ENCODE results near the gene NTN1. TPM values are rescaled to one million over a fixed set of nuclear protein-coding genes. Genes with fewer than 3 reads are reported as not detected.

The NTN1 gene
- total RNA-seq, 1 donor = 0.36 TPM

- no peaks in the 10 kb centered on the region for H3K9me3 ChIP-seq (ENCODE audit: low read depth, low read length)
- no peaks in the 10 kb centered on the region for H3K79me2 ChIP-seq (ENCODE audit: insufficient read depth, low read length)
- no peak overlapping the region for H3K27ac ChIP-seq (ENCODE audit: low read depth, low read length)
- no peak overlapping the region for H2AFZ ChIP-seq (ENCODE audit: low read length)
- H3K4me1 ChIP-seq (ENCODE audit: insufficient read depth, low read length) = no peaks in the 10 kb centered on the region
- no peak overlapping the region for H3K4me2 ChIP-seq (ENCODE audit: insufficient read depth, low read length)
- H3K36me3 ChIP-seq (ENCODE audit: insufficient read depth, low read length) = no peaks in the 10 kb centered on the region
- no peak overlapping the region for H3K4me3 ChIP-seq (ENCODE audit: insufficient read depth, low read length)
- no peak for DNase-seq (ENCODE audit: insufficient read length, low spot score, missing footprints)
- no peak for TF ChIP-seq CTCF (IDR thresholded peaks at IDR 0.05; ENCODE audit: extremely low read depth, low read depth, low read length)
- no peaks in the 10 kb centered on the region for H4K20me1 ChIP-seq (ENCODE audit: insufficient read depth, low read length)
- no peaks in the 10 kb centered on the region for H3K27me3 ChIP-seq (ENCODE audit: insufficient read depth, low read length)
Measured at GRCh38 chr17:9072696-9073339, 51.5 kb downstream of the NTN1 start.

DNA sequence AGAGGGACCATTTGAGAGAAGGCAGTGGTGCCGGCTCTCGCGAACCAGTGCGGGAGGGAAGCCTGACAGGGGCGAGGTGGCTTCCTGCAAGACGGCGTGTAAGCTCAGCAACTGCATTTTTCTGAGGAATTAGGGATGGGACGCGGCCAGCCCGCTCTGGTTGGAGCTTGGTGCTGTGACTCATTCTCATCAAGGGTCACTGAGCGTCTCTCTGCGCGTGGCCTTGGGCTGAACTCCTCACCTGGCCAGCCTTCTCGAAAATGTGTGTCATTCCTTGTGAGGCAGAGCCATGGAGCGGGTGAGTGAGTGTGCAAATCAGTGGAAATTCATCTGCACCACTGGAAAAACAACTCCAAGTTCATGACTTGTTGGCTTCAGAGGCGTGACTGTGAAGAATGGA, 52.8 kb downstream of the NTN1 start:
- Histone ChIP-seq H3K4me3 (ENCODE audit: insufficient read depth, low read length) (no peak overlapping the region), H3K79me2 (ENCODE audit: insufficient read depth, low read length) (no peaks in the 10 kb centered on the region), H3K36me3 (ENCODE audit: insufficient read depth, low read length) (no peaks in the 10 kb centered on the region), H3K27ac (ENCODE audit: low read depth, low read length) (no peak overlapping the region), H3K27me3 (ENCODE audit: insufficient read depth, low read length) (no peaks in the 10 kb centered on the region), H3K4me1 (ENCODE audit: insufficient read depth, low read length) (no peaks in the 10 kb centered on the region), H4K20me1 (ENCODE audit: insufficient read depth, low read length) (no peaks in the 10 kb centered on the region), H3K9me3 (ENCODE audit: low read depth, low read length) (no peaks in the 10 kb centered on the region), H3K4me2 (ENCODE audit: insufficient read depth, low read length) (no peak overlapping the region), H2AFZ (ENCODE audit: low read length) (no peak overlapping the region)
- DNase-seq (ENCODE audit: insufficient read length, low spot score, missing footprints) = no peak
- TF ChIP-seq CTCF (IDR thresholded peaks at IDR 0.05; ENCODE audit: extremely low read depth, low read depth, low read length) = no peak

DNA sequence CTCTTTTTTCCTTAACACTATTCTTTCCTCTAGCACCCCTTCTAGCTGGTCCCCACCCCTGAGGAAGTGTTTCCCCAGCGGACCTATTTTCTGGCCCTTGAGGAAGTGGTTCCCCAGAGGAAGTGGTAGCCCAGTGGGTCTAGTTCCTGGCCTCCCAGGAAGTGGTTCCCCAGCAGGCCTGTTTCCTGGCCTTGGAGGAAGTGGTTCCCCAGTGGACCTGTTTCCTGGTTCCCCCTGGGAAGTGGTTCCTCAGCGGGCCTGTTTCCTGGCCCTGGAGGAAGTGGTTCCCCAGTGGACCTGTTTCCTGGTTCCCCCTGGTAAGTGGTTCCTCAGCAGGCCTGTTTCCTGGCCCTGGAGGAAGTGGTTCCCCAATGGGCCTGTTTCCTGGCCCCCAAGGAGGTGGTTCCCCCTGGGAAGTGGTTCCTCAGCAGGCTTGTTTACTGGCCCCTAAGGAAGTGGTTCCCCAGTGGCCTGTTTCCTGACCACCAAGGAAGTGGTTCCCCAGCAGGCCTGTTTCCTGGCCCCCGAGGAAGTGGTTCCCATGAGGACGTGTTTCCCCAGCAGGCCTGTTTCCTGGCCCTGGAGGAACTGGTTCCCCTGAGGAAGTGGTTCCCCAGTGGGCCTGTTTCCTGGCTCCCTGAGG, 58.3 kb downstream of the NTN1 start:
- no peak for DNase-seq (ENCODE audit: insufficient read length, low spot score, missing footprints)
- H3K4me1 ChIP-seq (ENCODE audit: insufficient read depth, low read length) = no peaks in the 10 kb centered on the region
- no peak overlapping the region for H2AFZ ChIP-seq (ENCODE audit: low read length)
- no peaks in the 10 kb centered on the region for H3K9me3 ChIP-seq (ENCODE audit: low read depth, low read length)
- H3K36me3 ChIP-seq (ENCODE audit: insufficient read depth, low read length) = no peaks in the 10 kb centered on the region
- no peak overlapping the region for H3K4me3 ChIP-seq (ENCODE audit: insufficient read depth, low read length)
- no peak overlapping the region for H3K4me2 ChIP-seq (ENCODE audit: insufficient read depth, low read length)
- H3K79me2 ChIP-seq (ENCODE audit: insufficient read depth, low read length) = no peaks in the 10 kb centered on the region
- H4K20me1 ChIP-seq (ENCODE audit: insufficient read depth, low read length) = no peaks in the 10 kb centered on the region
- no peak for TF ChIP-seq CTCF (IDR thresholded peaks at IDR 0.05; ENCODE audit: extremely low read depth, low read depth, low read length)
- no peaks in the 10 kb centered on the region for H3K27me3 ChIP-seq (ENCODE audit: insufficient read depth, low read length)
- H3K27ac ChIP-seq (ENCODE audit: low read depth, low read length) = no peak overlapping the region

DNA sequence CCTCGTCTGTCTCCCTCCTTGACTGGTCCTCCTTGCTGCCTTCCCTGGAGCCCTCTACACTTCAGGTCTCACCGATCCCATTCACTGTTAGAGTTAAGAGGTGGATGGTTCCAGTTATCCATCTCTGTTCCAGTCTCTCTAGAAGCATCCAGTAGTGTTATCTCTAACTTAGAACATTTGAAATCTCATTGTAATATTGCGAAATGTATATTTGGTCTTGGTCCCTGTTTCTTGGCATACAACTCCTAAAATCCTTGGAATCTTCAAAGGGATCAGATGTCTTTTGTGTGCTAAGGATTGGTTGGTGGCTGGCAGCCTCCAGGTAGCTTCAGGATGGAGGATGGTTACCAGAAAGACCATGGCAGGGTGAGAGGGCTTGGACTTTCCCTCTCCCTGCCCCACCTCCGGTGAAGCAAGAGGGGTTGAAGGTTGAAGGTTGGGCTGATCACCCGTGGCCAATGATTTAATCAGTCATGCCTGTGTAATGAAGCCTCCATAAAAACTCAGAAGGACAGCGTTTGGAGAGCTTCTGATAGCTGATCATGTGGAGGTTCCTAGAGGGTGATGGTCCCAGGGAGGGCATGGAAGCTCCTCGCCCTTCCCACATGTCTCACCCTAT, 59.1 kb downstream of the NTN1 start:
- no peak overlapping the region for H3K27ac ChIP-seq (ENCODE audit: low read depth, low read length)
- no peaks in the 10 kb centered on the region for H3K27me3 ChIP-seq (ENCODE audit: insufficient read depth, low read length)
- H3K4me1 ChIP-seq (ENCODE audit: insufficient read depth, low read length) = no peaks in the 10 kb centered on the region
- no peaks in the 10 kb centered on the region for H3K9me3 ChIP-seq (ENCODE audit: low read depth, low read length)
- H3K4me2 ChIP-seq (ENCODE audit: insufficient read depth, low read length) = no peak overlapping the region
- no peaks in the 10 kb centered on the region for H3K79me2 ChIP-seq (ENCODE audit: insufficient read depth, low read length)
- no peak for DNase-seq (ENCODE audit: insufficient read length, low spot score, missing footprints)
- no peaks in the 10 kb centered on the region for H3K36me3 ChIP-seq (ENCODE audit: insufficient read depth, low read length)
- no peak overlapping the region for H2AFZ ChIP-seq (ENCODE audit: low read length)
- no peaks in the 10 kb centered on the region for H4K20me1 ChIP-seq (ENCODE audit: insufficient read depth, low read length)
- H3K4me3 ChIP-seq (ENCODE audit: insufficient read depth, low read length) = no peak overlapping the region
- no peak for TF ChIP-seq CTCF (IDR thresholded peaks at IDR 0.05; ENCODE audit: extremely low read depth, low read depth, low read length)
